Hematopoietic multipotent progenitor cell treated with erythropoietin and hydrocortisone succinate and interleukin-3 and kit ligand, for 17 days (in vitro differentiated cells): ENCODE data around the gene TLE4.
"Not testable (repeated sequence)": the region's sequence is repeated elsewhere in the genome, so short reads cannot be mapped to it uniquely, and the experiment has no call there.

Source experiments
- DNase-seq: peaks from one replicate; pipeline ENCODE4 v3.0.0-alpha.2; 2015; ENCODE audit warnings: low spot score

The TLE4 gene

DNA sequence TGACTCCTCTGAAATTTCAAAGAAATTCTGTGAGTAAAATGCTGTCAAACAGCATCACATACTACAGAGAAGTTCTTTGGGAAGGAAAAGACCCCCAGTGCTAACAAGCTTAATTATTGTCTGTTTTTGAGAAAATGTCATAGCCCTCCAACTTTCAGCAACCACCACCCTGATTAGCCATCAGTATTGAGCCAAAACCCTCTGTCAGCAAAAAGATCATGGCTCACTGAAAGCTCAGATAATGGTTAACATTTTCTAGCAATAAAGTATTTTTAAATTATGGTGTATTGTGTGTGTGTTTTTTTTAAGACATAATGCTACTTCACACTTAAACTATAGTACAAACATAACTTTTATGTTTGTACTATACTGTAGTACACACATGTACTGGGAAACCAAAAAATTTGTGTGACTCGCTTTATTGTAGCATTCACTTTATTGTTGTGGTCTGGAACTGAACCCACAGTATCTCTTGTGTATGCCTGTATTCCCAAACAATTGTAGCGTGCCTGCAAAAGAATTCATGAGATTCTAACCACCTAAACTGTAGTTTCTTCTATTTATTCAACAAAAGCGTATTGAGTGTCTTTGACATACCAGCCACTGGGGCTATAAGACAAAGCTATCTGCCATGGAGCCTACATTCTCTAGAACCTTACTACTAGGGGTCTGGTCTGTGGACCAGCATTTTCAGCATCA lies 31.6 kb downstream of the TLE4 start:
- DNase-seq: no peak

DNA sequence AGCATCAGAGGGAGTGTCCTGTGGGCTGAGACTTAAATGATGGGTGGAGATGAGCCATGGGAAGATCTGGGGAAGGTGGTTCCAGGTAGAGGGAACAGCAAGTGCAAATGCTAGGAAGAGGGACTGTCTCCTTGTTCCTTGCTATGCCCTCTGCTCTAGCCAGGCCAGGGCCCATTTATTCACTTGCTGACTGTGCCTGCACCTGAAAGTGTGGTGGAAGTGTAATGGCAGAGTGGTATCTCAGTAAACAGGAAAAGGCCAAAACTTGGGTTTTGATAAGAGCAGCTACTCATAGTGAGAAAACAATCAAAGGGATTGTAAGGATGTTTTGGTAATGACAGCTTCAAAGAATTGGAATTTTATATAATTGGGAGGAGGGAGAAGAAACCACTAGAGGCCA lies 32.4 kb downstream of the TLE4 start:
- DNase-seq: no peak

DNA sequence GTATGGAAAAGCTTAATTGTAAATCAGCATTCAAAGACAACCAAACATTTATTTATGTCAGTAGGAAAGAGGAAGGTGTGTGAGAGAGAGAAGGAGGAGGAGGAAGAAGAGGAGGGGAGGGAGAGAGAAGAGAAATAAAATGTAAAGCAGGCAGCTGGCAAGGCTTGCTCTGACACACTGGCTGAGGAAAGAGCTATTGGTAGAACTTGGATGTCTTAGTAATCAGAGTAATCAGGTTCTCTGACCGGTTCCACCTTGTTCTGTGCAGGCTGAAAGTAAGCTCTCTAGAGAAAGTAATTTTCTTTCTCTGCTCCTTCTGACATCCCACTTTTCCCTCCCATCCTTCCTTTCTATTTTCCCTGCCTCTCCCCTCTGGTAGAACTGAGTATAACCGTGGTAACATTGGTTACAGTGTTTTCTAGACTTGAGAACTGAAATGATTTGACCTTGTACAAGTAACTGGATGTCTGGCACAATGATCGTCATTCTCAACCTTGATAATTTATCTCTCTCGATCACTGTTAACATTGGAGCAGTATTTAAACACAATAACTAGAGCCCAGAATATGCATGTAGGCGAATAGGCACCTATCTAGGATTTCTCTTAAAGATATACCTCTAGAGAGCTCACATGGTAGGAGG lies 33.3 kb downstream of the TLE4 start:
- DNase-seq: no peak

- not testable (repeated sequence) for DNase-seq
Measured at GRCh38 chr9:79606529-79606928, 34.8 kb downstream of the TLE4 start.

GRCh38 chr9:79609468-79610018 lies 37.8 kb downstream of the TLE4 start:
- no peak for DNase-seq

DNA sequence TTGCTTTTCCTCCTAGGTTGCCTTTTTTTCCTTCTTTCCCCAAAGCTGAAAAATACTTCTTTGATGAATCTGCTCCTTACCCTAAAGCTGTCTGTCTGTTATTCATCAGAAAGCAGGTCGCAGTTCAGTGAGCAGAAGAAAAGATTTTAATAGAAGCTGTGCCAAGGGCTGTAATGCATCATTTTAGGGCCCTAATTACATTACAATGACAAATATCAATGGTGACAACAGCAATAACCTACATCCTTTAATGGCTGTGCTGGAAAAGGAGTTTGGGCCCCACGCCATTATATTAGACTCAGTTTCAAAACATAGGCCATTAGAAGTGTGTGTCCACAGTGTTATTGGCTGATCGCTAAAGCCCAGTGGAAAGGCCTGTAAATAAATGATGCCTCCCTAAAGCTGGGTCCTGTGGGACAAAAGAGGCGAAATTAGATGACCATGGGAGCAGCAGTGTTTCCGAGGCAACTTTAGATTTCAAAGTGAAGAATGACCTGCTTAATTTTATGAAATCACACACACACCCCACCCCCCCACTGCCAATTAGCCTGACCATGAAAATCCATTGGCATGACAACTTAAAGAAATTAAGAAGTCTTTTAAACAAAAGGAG lies 38.4 kb downstream of the TLE4 start:
- DNase-seq: no peak

DNA sequence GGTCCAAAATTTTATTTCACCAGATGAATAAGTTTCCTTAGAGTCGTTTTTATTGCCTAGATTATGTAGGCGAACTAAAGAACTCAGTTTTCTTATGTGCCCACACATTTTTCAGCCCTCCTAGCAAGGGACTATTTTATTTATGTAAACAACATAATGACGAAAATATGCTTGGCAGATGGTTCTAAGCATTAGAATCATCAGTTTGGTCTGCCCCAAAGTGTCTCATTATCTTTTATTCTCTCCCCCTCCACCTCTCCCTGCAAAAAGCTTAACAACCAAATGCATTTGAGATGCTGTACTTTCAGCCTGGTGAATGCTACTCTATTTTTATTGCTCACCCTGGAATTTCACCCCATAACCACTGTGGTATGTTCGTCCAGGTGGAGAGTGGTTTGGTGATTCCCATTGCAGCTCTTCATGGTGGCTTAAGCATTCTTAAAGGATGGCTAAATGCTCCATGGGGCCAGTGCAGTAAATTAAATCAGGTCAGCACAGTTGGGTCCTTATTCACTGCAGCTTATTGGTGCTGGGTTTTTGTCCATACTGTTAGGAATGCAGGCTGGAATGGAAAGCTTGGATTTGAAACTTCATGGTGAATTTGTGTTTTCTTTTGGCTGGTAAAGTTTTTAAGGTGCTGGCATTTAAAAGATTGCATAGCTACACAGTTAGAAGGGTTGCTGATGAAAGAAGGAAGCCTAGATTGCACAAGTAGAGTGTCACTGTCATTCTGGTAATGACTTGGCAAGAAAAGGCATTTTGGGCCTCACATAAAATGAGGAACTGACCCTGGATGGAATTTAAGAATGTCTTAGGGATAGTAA lies 39.2 kb downstream of the TLE4 start:
- no peak for DNase-seq

DNA sequence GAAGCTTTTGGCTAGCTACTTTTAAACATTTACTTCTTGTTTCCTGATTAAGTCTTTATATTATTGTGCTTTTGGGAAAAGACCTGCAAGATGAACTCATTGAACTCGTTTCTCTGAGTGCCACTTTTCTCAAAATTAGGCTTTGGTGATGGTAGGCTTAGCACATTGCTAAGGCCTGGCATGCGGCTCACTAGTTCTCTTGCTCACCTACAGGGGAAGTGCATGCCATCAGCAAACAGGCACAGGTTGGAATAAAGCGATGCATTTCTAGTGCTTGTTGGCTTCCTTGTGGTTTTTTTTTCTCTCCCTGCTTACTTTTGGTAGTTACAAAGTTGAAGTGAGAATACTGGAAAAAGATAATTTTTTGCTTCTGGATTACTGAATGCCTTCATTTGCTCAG lies 41.4 kb downstream of the TLE4 start:
- no peak for DNase-seq

GRCh38 chr9:79615038-79615437 lies 43.3 kb downstream of the TLE4 start:
- DNase-seq: no peak

DNA sequence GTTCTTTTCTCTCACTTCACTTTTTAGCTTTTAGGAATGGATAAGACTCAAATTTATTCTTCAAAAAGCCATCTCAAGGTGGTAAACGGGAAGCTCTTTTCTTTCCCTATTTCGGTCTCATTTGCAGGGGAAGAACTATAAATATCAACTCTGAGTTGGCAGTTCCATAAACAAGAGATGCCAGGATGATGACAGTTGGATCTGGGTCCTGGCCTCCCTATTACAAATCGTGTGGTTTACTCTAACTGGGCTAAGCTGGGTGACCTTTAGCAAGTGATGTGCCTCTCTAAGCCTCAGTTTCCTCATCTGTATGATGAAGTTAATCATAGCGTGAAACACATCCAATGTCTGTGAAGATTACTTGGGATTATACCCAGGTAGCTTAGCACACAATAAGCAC lies 44.2 kb downstream of the TLE4 start:
- no peak for DNase-seq

- no peak for DNase-seq
Measured at GRCh38 chr9:79616971-79617370, 45.2 kb downstream of the TLE4 start.

GRCh38 chr9:79617395-79617794 lies 45.6 kb downstream of the TLE4 start:
- DNase-seq: no peak

GRCh38 chr9:79619930-79620329 lies 48.2 kb downstream of the TLE4 start:
- no peak for DNase-seq

GRCh38 chr9:79621916-79622575 lies 50.3 kb downstream of the TLE4 start:
- DNase-seq: no peak

- DNase-seq: no peak
Measured at GRCh38 chr9:79623799-79624721, 52.3 kb downstream of the TLE4 start.

GRCh38 chr9:79629721-79630120 lies 58.0 kb downstream of the TLE4 start:
- DNase-seq: no peak

DNA sequence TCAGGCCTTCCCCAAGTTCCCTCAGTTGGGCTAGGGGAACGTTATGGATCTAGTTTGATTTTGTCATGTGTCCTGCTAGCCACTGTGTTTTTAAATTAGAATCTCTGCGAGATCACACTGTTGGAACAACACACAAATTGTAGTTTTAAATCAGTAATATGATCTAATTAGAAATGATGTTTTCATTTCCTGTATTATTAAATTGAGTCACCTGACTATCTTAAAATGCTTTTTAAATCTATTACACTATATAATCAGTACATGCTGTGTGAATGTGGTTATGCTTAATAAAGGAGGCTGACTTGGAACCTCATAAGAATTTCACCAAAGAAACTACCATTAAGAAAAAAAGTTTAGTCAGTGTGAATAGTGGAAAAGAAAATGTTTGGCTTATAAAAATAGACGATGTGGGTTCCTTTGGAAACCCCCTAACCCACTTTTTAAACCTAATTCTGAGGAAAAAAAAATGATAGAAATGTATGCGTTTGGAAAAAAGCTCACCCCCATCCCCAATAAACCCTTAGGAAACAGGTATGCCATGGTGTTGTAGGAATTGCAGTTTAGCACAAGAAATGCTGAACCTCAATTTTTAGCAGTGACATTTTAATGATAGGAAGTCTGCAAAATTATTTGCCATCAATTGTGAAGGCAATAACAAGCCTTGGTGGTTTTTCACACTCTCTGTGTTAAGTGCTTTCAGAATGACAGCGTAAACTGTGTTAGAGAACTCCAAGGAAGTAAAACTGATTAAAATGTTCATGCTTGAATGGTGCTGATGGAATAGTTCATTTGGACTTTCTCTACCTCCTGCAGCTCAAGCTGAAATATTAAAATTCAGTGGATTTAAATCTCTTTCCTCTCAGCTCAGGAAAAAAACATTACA lies 59.0 kb downstream of the TLE4 start:
- DNase-seq: no peak

- no peak for DNase-seq
Measured at GRCh38 chr9:79632060-79632459, 60.3 kb downstream of the TLE4 start.

- DNase-seq: no peak
Measured at GRCh38 chr9:79632705-79633104, 60.9 kb downstream of the TLE4 start.

DNA sequence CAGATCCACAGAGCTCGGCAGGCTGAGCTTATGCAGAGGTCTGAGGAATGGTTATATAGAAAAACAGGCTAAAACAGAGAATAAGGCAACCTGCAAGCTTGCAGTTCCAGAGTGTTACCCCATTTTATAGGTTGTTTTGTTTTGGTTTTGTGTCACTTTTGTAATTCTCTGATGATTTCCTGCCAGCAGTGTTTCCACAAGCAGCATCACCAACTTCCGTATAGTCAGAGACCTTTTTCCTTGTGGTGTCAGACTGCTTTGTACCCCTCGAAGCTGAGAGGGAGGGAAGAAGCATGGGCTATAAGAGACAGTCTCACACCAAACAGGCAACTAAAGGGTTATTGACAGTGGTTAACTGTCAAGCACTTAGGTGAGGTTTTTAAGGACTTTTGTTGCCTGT lies 61.8 kb downstream of the TLE4 start:
- no peak for DNase-seq
